GM19455 (cell line): ENCODE measurements around the gene MIA3.

Experiments
- ATAC-seq: cut with Tn5 transposase; IDR thresholded peaks from one replicate; pipeline ENCODE4 v1.9.1; 2021; ENCODE audit not compliant: unreplicated experiment

Gene MIA3

GRCh38 chr1:222713091-222713961 is 95.4 kb downstream of the MIA3 start:
- ATAC-seq: peak; percentile 63

GRCh38 chr1:222716393-222716792 is 98.5 kb downstream of the MIA3 start:
- no peak for ATAC-seq
